ENCODE results near the gene NACA2.
"Not testable (repeated sequence)": the region's sequence is repeated elsewhere in the genome, so short reads cannot be mapped to it uniquely, and the experiment has no call there.

The NACA2 gene

DNA sequence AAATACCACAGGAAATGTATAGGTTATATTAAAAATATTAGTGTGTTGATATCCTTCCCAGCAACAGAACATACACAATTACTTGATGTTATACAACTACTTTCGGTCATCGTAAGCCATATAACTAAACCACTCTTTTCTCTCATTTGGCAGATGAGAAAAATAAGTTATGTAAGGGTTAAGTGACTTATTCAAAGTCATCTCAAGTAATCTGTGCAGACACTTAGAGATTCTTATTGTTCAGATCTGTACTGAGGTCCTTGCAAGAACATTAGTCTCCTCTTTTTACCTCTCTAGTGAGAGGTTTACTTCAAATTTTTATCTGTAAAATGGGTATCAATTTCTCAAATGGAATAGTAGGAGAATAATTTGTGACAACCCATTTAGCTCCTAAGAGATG is 15.0 kb downstream of the NACA2 start:
- no peak for DNase-seq (ENCODE audit: low spot score)
- in situ Hi-C loops (cut with MboI; ENCODE audit: low pct_unique_long_range_greater_than_20kb, low sequenced_read_pairs, unreplicated experiment): no loop called here
- TF ChIP-seq, protein P1, sequence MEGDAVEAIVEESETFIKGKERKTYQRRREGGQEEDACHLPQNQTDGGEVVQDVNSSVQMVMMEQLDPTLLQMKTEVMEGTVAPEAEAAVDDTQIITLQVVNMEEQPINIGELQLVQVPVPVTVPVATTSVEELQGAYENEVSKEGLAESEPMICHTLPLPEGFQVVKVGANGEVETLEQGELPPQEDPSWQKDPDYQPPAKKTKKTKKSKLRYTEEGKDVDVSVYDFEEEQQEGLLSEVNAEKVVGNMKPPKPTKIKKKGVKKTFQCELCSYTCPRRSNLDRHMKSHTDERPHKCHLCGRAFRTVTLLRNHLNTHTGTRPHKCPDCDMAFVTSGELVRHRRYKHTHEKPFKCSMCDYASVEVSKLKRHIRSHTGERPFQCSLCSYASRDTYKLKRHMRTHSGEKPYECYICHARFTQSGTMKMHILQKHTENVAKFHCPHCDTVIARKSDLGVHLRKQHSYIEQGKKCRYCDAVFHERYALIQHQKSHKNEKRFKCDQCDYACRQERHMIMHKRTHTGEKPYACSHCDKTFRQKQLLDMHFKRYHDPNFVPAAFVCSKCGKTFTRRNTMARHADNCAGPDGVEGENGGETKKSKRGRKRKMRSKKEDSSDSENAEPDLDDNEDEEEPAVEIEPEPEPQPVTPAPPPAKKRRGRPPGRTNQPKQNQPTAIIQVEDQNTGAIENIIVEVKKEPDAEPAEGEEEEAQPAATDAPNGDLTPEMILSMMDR (IDR thresholded peaks at IDR 0.05; ENCODE audit: extremely low read depth, insufficient read depth, missing control alignments): no peak

DNA sequence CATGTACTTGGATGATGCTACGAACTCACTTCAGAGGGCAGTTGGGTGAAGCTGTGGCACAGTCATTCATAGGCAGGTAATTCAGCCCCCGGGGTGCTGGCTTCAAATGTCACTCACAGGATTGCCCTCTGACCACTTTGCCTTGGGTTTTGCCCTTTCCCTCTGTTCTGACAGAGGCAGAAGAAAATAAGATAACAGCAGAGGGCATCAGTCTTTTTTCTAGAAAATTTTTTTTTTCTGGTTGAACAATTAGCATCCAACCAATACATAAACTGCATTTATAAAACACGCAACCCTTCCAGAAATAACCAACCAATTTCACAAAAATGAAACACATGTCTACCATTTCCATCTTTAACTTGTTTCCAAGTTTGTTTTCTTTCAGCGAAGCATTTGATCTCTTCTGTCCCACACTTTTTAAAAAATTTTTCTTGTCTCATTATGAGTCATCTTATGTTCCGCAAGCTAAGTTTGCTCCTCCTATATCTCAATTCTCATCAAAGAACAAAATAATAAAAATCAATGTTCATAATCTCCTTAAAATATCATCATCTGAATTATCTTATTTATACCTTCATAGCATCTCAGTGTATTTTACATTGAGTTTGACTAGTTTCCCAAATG is 15.6 kb downstream of the NACA2 start:
- in situ Hi-C loops (cut with MboI; ENCODE audit: low pct_unique_long_range_greater_than_20kb, low sequenced_read_pairs, unreplicated experiment): no loop called here
- DNase-seq (ENCODE audit: low spot score): no peak
- TF ChIP-seq, protein P1 (IDR thresholded peaks at IDR 0.05; ENCODE audit: extremely low read depth, insufficient read depth, missing control alignments): no peak

DNA sequence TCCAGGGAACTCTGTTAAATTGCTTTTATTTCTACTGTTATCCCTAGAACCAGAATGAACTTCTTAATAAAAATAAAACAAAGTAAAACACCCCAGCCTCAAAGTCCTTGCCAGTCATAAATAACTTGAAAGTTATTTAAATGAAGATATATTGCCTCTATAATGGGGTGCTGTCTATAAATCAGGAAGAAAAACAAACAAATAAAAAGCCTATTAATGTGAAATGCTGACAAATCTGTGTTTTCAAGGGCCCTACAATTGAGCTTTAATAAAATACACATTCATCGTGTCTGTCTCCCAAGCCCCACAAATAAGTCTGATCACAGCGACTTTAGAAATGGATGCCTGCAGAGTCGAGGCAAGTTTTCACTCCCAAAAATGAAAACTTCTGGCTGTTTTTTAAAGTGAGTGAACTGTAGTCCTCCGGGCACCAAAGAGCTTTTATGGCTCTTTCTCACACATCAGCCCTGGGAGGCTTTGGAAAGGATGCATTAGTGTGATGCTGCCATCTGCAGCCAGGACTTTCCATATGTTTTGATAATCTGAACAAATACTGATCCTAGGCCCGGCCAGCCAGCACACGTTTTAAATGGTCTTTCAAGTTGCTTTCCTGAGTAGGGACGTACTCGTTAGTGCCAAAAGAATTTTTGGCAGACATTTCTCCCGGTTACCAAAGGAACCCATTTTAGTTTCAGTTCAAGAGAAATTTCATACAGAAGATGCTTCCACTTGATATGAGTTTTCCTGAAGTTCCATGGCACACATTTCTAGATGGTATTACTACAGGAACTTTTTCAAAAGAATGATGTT is 16.3 kb downstream of the NACA2 start:
- TF ChIP-seq, protein P1 (IDR thresholded peaks at IDR 0.05; ENCODE audit: extremely low read depth, insufficient read depth, missing control alignments): no peak
- DNase-seq (ENCODE audit: low spot score): no peak
- in situ Hi-C loops (cut with MboI; ENCODE audit: low pct_unique_long_range_greater_than_20kb, low sequenced_read_pairs, unreplicated experiment): no loop called here

DNA sequence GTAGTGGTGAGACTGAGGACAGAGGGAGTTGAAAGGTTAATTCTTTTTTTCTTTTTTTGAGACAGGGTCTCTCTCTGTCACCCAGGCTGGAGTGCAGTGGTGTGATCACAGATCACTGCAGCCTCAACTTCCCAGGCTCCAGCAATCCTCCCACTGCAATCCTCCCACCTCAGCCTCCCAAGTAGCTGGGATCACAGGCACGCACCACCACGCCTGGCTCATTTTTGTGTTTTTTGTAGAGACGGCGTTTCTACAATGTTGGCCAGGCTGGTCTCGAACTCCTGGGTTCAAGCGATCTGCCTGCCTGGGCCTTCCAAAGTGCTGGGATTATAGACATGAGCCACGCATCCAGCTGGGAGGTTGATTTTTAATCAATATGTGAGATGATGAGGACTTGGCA is 18.5 kb downstream of the NACA2 start:
- in situ Hi-C loops (cut with MboI; ENCODE audit: low pct_unique_long_range_greater_than_20kb, low sequenced_read_pairs, unreplicated experiment); DNase-seq (ENCODE audit: low spot score): not testable (repeated sequence)

DNA sequence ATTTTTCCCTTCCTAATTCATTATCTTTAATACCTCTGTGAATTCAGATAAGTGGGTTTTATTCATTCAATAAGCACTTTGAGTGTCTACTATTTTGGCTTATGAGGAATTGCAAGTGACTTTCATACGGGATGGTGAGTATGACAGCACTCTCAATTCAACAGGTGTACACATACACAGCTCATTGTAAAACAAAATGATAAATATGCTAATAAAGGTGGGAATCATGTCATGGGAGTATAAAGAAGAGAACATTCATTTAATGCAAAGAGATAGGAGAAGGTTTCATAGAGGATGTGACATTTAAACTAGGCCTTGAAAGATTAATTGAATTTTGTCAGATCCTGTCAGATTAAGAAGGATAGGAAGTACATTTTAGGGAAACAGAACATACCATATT is 19.4 kb downstream of the NACA2 start:
- in situ Hi-C loops (cut with MboI; ENCODE audit: low pct_unique_long_range_greater_than_20kb, low sequenced_read_pairs, unreplicated experiment): no loop called here

DNA sequence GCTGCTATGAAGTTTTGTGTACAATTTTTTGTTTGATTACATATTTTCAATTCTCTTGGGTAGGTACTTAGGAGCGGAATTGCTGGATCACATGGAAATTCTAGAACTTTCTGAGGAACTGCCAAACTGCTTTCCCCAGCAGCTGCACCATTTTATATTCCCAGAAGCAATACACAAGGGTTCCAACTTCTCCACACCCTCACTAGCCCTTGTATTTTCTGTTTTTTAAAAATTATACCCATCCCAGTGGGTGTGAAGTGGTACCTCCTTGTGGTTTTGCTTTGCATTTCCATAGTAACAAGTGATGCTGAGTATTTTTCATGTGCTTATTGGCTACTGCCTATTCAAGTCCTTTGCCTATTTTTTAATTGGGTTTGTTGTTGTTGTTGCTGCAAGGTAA is 20.9 kb downstream of the NACA2 start:
- in situ Hi-C loops (cut with MboI; ENCODE audit: low pct_unique_long_range_greater_than_20kb, low sequenced_read_pairs, unreplicated experiment): no loop called here
- TF ChIP-seq, protein P1 (IDR thresholded peaks at IDR 0.05; ENCODE audit: extremely low read depth, insufficient read depth, missing control alignments): no peak
- no peak for DNase-seq (ENCODE audit: low spot score)

More for the DNA sequence above, 19.4 kb downstream of the NACA2 start:
- no peak for DNase-seq (ENCODE audit: low spot score)
- TF ChIP-seq, protein P1 (IDR thresholded peaks at IDR 0.05; ENCODE audit: extremely low read depth, insufficient read depth, missing control alignments): no peak

DNA sequence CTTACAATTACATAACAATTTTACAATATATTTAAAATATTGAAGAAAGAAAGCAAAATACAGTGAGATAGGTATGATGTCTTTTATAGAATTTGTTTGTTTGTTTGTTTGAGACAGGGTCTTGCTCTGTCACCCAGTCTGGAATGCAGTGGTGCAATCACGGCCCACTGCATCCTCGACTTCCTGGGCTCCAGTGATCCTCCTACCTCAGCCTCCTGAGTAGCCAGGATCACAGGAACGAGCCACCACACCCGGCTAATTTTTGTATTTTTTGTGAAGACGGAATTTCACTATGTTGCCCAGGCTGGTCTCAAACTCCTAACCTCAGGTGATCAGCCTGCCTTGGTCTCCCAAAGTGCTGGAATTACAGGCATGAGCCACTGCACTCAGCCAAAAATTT is 21.5 kb downstream of the NACA2 start:
- DNase-seq (ENCODE audit: low spot score); in situ Hi-C loops (cut with MboI; ENCODE audit: low pct_unique_long_range_greater_than_20kb, low sequenced_read_pairs, unreplicated experiment): not testable (repeated sequence)
